Right cardiac atrium (tissue), 5 donors: ENCODE data around the gene HTR1E. TPM values are rescaled to one million over a fixed set of nuclear protein-coding genes. Genes with fewer than 3 reads are reported as not detected.

Source experiments
- ATAC-seq, 2 donors: fragments of 200-7000 bp; cut with Tn5 transposase; one replicate each; pipeline versions ENCODE4 v1.8.0 to v1.9.1; 2020; ENCODE audit warnings: moderate library complexity in 2 of 2, mild to moderate bottlenecking in 1 of 2
- DNase-seq, 3 donors: peaks; one replicate each; pipeline ENCODE4 v3.0.0-alpha.2; 2020
- H3K27ac ChIP-seq: one replicate; pipeline ENCODE4 v1.5.1; 2013; ENCODE audit warnings: mild to moderate bottlenecking, low read length, control low read depth, moderate library complexity
- H3K27me3 ChIP-seq: one replicate; pipeline ENCODE4 v1.6.1; 2013; ENCODE audit not compliant: control insufficient read depth, insufficient read depth
- H3K4me1 ChIP-seq: one replicate; pipeline ENCODE4 v1.6.1; 2013; ENCODE audit warnings: low read length; ENCODE audit not compliant: control insufficient read depth, insufficient read depth
- H3K4me3 ChIP-seq: one replicate; pipeline ENCODE4 v1.5.1; 2013; ENCODE audit warnings: low read length, control low read depth
- H3K9me3 ChIP-seq: one replicate; pipeline ENCODE4 v1.6.1; 2013; ENCODE audit warnings: low read length; ENCODE audit not compliant: control insufficient read depth
- WGBS: extraction: QIAGEN DNeasy Blood & Tissue Kit; methylation state at CpG from one replicate; pipeline ENCODE4 v1.1.7; 2013; 5-methylcytosine and 5-hydroxymethylcytosine counted together
- intact Hi-C, 4 donors: fragments of 100-400 bp; cut with DNase I; formaldehyde crosslinking; loops; one replicate each; pipeline versions ENCODE4 v1.11.0 to v1.14.0; 2022 to 2023
- polyA plus RNA-seq: library from polyadenylated mRNA; stranded (reverse); fragments of 200-250 nt; gene quantifications from one replicate; pipeline ENCODE4 v1.2.3, GENCODE V29; 2013
- total RNA-seq, 4 donors: library from RNA; stranded (reverse); fragmentation: NEBNext Ultra II Directional; extraction: Animal tissue kit (Norgen Biotek cat#: 25700); gene quantifications; one replicate each; pipeline ENCODE4 v1.2.1, GENCODE V29; 2021
- donor health status: healthy with polysubstance abuse.
- donor health status: DM: no; HTN: yes; CAD: no.
- donor health status: DM: no; HTN: no; CAD: no.
- donor health status: DM: no; HTN: yes; CAD: no; lungs with severe emphysema.
- donor health status: DM: yes; HTN: yes; CAD: no.

Gene HTR1E
- total and polyA plus RNA-seq, 5 donors, result not detected

DNA sequence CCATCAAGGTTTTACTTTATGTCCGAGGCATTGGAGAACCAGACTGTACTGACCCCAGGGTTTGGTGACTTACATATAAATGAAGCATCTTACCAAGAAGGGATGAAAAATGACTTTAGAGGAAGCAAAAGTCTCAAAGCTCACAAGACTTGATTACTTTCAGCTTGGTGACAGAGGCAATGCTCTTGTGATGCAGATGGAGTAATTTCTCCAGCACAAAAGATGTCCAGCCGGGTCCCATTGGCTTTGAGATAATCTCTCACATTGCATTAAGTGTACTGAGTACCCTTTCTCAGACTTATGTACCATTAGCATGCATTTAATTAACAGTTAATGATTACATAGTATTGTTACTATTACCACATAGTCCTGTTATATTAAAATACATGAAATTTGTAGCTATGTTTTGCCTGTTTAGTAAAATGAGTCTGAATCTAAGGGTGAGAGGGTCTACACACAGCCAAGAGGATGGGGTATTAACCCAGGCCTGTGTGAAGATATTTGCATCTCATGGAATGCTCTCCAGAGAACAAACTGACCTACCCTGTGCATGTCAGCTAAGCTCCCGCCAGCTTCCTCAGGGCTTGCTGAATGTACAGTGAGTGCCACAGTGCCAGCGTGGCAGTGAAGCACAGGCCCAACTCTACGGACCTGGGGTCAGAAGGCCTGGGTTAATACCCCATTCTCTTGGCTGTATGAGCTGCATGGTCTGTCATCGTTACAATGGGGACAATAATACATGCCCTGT, 5.6 kb downstream of the HTR1E start:
- ATAC-seq (no peak), DNase-seq (no peak)
- intact Hi-C loops, result no loop called here
- Histone ChIP-seq H3K27me3 (no peaks in the 10 kb centered on the region), H3K4me3 (no peak overlapping the region), H3K4me1 (no peaks in the 10 kb centered on the region), H3K27ac (no peak overlapping the region), H3K9me3 (no peaks in the 10 kb centered on the region)
- WGBS, result 76% methylated on average over 6 of the region's 6 CpGs

DNA sequence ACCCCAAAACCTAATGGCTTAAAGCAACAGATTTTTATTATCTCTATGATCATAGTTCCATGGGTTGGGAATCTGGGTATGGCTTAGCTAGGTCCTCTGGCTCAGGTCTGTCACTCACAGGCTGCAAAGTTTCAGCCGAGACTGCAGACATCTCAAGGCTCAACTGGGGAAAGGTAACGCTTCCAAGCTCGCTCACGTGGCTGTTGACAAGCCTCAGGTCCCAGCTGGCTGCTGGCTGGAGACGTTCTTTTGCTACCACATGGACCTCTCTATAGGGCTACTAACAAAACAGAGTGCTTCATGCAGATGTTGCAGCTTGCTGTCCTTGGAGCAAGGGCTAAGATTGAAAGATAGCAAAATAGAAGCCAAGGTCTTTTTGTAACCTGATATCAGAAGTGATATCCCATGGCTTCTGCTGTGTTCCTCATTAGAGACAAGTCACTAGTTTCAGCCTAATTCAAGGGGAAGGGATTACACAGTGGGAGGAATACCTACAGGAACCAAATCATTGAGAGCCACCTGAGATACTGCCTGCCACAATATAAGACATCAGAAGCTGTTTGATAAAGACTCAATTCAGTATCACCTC, 6.6 kb downstream of the HTR1E start:
- no peak overlapping the region for H3K27ac ChIP-seq
- H3K4me1 ChIP-seq, result no peaks in the 10 kb centered on the region
- ATAC-seq (no peak), DNase-seq (no peak)
- no peaks in the 10 kb centered on the region for H3K9me3 ChIP-seq
- no peak overlapping the region for H3K4me3 ChIP-seq
- H3K27me3 ChIP-seq, result no peaks in the 10 kb centered on the region
- WGBS, result 27% methylated on average over 5 of the region's 5 CpGs
- intact Hi-C loops, result no loop called here

DNA sequence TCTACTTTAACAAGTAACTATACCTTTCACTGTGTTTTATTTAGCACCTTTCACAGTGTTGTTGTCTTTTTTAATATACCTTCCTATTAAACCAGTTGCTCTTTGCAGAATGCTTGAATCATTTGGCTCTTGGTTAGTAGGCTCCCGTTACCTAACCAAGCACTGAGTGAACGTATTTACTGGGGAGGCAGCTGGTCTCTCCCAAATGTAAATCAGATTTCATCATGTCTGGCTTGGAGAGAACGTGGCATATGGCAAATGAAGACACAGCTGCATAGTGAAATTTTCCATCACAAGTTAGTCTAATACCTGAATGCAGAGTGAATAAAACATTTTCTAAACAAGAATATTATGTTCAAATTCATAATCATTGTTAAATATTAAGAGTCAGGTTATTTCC, 12.4 kb downstream of the HTR1E start:
- ATAC-seq, result no peak
- DNase-seq, result no peak
- H3K4me1 ChIP-seq, result no peaks in the 10 kb centered on the region
- H3K4me3 ChIP-seq, result no peak overlapping the region
- WGBS, result 68% methylated on average over 3 of the region's 3 CpGs
- H3K27me3 ChIP-seq, result no peaks in the 10 kb centered on the region
- intact Hi-C loops, result no loop called here
- H3K9me3 ChIP-seq, result no peaks in the 10 kb centered on the region
- H3K27ac ChIP-seq, result no peak overlapping the region

DNA sequence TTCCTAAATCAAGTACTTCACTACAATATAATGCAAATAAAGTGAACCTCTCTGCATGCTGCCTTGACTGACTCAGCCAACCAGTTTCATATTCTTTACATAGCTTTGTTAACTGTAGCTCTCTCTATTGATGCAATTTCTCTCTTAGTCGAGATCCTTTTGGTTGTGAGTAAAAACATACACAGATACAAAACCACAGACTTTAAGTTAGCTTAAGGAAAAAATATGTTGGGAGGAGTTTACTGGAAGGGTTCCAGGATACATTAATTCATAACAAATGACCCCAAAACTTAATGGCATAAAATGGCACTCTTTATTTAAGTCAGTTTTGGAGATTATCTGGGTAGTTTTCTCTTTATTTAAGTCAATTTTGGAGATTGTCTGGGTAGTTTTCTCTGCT, 15.7 kb downstream of the HTR1E start:
- DNase-seq, result no peak
- intact Hi-C loops, result no loop called here
- H3K27me3 ChIP-seq, result no peaks in the 10 kb centered on the region
- no peaks in the 10 kb centered on the region for H3K4me1 ChIP-seq
- 58% methylated on average over 1 of the region's 1 CpG for WGBS
- no peak for ATAC-seq
- H3K4me3 ChIP-seq, result no peak overlapping the region
- no peaks in the 10 kb centered on the region for H3K9me3 ChIP-seq
- no peak overlapping the region for H3K27ac ChIP-seq

DNA sequence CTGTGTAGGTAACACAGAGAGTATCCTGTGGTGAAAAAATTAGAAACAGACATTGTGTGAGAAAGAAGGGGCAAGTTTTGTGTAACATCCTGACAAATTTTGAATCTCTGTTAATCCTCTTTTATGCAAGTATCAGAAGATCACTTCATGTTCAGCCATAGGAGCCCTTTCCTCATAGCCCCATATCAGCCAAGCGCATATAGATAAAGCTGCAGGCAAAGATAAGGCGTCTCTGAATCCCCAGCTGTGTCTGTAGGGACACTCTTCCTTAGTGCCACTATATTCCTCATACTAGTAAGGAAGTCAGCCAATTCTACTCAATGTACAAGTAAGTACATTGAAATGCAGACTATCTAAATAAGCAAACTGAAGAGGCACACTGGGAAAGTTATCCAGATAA, 22.3 kb downstream of the HTR1E start:
- Histone ChIP-seq H3K27ac (no peak overlapping the region), H3K4me3 (no peak overlapping the region), H3K9me3 (no peaks in the 10 kb centered on the region), H3K27me3 (no peaks in the 10 kb centered on the region), H3K4me1 (no peaks in the 10 kb centered on the region)
- ATAC-seq, result no peak
- DNase-seq, result no peak
- WGBS, result 53% methylated on average over 2 of the region's 2 CpGs
- intact Hi-C loops, result no loop called here

DNA sequence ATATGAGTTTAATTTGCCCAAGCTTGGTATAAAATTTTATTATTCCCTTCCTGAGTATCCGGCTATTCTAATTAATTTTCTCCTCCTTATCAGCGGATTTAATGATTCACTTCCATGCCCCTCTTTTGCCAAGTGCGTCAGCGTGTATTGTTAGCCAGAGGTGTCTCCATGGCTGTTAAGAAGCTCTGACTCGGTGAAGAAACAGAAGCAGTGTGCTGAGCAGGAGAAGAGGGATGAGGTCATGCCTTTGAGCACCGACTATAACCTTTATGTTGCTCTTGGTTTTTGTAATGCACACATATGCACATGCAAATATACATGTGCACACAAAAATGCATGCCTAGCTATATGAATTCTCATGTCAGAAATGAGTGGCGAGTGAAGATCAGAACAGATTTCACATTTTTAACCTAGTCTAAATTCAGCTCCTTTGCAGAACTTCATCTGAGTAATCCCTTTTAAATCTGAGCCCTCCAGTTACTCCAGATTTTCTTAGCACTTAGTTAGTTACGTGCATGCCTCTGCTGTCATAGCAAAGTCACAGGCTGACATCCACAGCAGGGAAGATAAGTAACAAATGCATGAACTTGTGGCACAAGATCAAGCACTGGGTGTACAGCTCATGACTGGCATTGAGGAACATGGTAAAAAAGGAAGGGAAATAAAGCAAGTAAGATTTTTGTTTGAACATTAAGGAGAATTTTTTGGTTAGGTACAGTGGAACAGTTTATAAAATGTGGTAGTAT, 24.3 kb downstream of the HTR1E start:
- no peak overlapping the region for H3K4me3 ChIP-seq
- no peak overlapping the region for H3K27ac ChIP-seq
- ATAC-seq (no peak), DNase-seq (no peak)
- H3K27me3 ChIP-seq, result no peaks in the 10 kb centered on the region
- intact Hi-C loops, result no loop called here
- WGBS, result 71% methylated on average over 8 of the region's 8 CpGs
- no peaks in the 10 kb centered on the region for H3K9me3 ChIP-seq
- H3K4me1 ChIP-seq, result no peaks in the 10 kb centered on the region

DNA sequence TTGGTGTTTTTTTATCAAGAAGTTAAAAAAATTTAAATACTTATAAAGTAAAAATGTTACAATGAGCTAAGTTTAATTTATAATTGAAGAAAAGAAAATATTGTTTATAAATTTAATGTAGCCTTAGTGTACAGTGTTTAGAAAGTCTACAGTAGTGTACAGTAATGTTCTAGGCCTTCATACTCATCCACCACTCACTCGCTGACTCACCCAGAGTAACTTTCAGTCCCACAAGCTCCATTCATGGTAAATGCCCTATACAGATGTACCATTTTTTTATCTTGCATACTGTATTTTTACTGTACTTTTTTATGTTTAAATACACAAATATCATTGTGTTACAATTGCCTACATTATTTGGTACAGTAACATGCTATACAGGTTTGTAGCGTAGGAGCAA, 26.0 kb downstream of the HTR1E start:
- Histone ChIP-seq H3K4me3 (no peak overlapping the region), H3K27me3 (no peaks in the 10 kb centered on the region), H3K9me3 (no peaks in the 10 kb centered on the region), H3K27ac (no peak overlapping the region), H3K4me1 (no peaks in the 10 kb centered on the region)
- DNase-seq (no peak), ATAC-seq (no peak)
- intact Hi-C loops, result no loop called here
- WGBS, result 89% methylated on average over 2 of the region's 2 CpGs

DNA sequence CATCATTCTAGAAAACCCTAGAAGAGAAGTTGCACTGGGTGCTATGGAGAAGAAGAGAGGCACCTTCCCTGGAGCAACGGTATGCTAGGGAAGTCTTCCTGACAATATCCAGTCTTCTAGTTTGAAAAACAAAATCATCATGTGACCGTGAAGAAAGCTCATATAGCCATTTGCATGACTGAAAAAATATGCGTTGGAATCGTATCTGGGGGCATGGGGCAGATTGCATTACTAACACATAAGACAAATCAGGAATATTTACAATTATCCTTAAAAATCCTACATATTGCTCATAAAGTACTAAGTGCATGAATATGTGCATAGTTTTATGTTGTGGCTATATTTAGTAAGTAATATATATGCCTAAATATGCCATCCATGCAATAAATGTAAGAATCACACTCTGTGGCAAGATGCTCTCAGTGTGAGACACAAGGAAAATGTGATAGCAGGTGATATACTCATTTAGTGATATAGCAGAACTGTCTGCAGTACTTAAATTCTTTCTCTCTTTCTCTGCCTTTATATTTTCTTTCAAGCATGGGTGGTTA, 26.8 kb downstream of the HTR1E start:
- Histone ChIP-seq H3K4me1 (no peaks in the 10 kb centered on the region), H3K27ac (no peak overlapping the region), H3K27me3 (no peaks in the 10 kb centered on the region), H3K9me3 (no peaks in the 10 kb centered on the region), H3K4me3 (no peak overlapping the region)
- intact Hi-C loops, result no loop called here
- no peak for DNase-seq
- whole genome bisulfite sequencing, result 81% methylated on average over 4 of the region's 4 CpGs
- no peak for ATAC-seq

DNA sequence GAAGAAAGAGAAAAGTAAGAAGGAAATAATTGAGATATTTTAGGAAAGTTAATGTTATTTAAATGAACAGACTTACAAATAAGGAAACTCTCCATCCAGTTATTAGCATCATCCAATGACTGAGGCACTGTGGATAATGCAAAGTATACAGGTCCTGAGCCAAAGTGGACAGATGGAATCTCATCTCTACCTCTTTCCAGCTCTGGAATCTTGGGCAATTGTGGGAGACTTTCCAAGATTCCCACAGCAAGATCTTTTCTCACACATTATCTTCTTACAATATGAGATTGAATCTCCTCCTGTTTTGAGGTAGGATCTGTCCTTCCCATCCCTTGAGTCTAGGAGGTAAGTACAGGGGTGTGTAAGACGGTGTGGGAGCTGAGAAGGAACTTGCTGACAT, 28.9 kb downstream of the HTR1E start:
- no peaks in the 10 kb centered on the region for H3K9me3 ChIP-seq
- 60% methylated on average over 1 of the region's 1 CpG for WGBS
- H3K4me3 ChIP-seq, result no peak overlapping the region
- ATAC-seq (no peak), DNase-seq (no peak)
- no peaks in the 10 kb centered on the region for H3K27me3 ChIP-seq
- H3K27ac ChIP-seq, result no peak overlapping the region
- intact Hi-C loops, result no loop called here
- no peaks in the 10 kb centered on the region for H3K4me1 ChIP-seq

DNA sequence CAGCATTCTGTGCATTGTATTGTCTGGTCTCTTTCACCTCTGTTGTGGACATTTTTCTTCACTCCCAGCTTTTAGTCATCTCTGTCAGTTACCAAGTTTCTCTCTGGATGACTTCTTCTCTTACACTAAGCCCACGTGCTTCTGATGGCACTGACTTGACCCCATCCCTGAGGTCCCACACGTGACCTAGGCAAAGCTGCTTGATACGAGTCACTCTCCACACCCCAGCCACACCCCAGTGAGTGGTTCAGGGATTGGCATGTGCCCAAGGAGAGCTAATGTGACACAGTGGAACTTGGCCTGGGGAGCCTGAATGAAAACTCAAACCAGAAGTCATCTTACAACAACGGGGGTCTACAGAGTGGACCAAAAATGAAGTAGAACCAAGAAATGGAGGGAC, 32.2 kb downstream of the HTR1E start:
- intact Hi-C loops, result no loop called here
- H3K4me3 ChIP-seq, result no peak overlapping the region
- WGBS, result 63% methylated on average over 4 of the region's 4 CpGs
- DNase-seq (no peak), ATAC-seq (no peak)
- no peaks in the 10 kb centered on the region for H3K4me1 ChIP-seq
- H3K27me3 ChIP-seq, result no peaks in the 10 kb centered on the region
- no peaks in the 10 kb centered on the region for H3K9me3 ChIP-seq
- H3K27ac ChIP-seq, result no peak overlapping the region

DNA sequence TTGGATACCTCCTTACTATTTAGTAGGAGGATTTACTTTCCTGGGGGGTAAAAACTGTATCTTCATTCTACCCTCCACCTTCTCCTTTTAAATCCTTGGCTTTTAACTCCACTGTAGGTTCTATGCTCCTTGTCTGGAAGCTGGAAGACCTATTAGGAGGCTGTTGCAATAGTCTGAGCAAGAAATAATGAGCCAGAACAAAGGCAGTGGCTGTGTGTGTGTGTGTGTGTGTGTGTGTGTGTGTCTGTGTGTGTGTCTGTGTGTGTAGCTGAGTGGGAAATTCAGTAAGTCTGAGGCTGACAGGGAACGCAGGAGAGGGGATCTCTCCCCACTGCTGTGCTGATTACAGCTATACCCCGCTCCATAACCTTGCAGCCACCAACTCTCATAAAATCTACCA, 35.8 kb downstream of the HTR1E start:
- DNase-seq (no peak), ATAC-seq (no peak)
- intact Hi-C loops, result no loop called here
- H3K9me3 ChIP-seq, result no peaks in the 10 kb centered on the region
- H3K27me3 ChIP-seq, result no peaks in the 10 kb centered on the region
- WGBS, result 70% methylated on average over 2 of the region's 2 CpGs
- no peak overlapping the region for H3K27ac ChIP-seq
- H3K4me3 ChIP-seq, result no peak overlapping the region
- H3K4me1 ChIP-seq, result no peaks in the 10 kb centered on the region
